ENCODE results near the gene ATOX1. TPM values are rescaled to one million over a fixed set of nuclear protein-coding genes. Genes with fewer than 3 reads are reported as not detected.

Gene ATOX1
- total and polyA plus RNA-seq, 10 of the 15 experiments (the other 5 are each of a cell fraction or from before 2014, with no cell fraction given) = 130 to 642 (median 245) TPM

GRCh38 chr5:151772029-151772845 lies 13.8 kb upstream of the ATOX1 start (continued):
- peak; percentile 5; the same call in 1 of the 2 replicates for TF ChIP-seq POLR2AphosphoS2 (IDR thresholded peaks at IDR 0.05; ENCODE audit: low read depth, low read length)
- TF ChIP-seq BCLAF1 (IDR thresholded peaks at IDR 0.05) = no peak
- no peak for TF ChIP-seq NFYA (IDR thresholded peaks at IDR 0.05; ENCODE audit: borderline replicate concordance, low read depth, low read length)
- peak; percentile 22; the same call in 1 of the 2 replicates for TF ChIP-seq MAX (IDR thresholded peaks at IDR 0.05; ENCODE audit: low read depth, low read length)
- no peak for TF ChIP-seq NFXL1 (IDR thresholded peaks at IDR 0.05; ENCODE audit: borderline replicate concordance)
- no peak for TF ChIP-seq STAT1 (conservative IDR thresholded peaks at IDR 0.05)
- TF ChIP-seq SMARCA5 (IDR thresholded peaks at IDR 0.05) = peak; percentile 85; the same call in 1 of the 2 replicates
- peak; percentile 40; the same call in 1 of the 2 replicates for TF ChIP-seq MLLT1 (IDR thresholded peaks at IDR 0.05)
- no peak for TF ChIP-seq ZBTB40 (IDR thresholded peaks at IDR 0.05; ENCODE audit: borderline replicate concordance)
- TF ChIP-seq STAT3 (IDR thresholded peaks at IDR 0.05; ENCODE audit: low read depth, low read length) = no peak
- no peak for TF ChIP-seq JUNB (IDR thresholded peaks at IDR 0.05)
- TF ChIP-seq, protein P1, sequence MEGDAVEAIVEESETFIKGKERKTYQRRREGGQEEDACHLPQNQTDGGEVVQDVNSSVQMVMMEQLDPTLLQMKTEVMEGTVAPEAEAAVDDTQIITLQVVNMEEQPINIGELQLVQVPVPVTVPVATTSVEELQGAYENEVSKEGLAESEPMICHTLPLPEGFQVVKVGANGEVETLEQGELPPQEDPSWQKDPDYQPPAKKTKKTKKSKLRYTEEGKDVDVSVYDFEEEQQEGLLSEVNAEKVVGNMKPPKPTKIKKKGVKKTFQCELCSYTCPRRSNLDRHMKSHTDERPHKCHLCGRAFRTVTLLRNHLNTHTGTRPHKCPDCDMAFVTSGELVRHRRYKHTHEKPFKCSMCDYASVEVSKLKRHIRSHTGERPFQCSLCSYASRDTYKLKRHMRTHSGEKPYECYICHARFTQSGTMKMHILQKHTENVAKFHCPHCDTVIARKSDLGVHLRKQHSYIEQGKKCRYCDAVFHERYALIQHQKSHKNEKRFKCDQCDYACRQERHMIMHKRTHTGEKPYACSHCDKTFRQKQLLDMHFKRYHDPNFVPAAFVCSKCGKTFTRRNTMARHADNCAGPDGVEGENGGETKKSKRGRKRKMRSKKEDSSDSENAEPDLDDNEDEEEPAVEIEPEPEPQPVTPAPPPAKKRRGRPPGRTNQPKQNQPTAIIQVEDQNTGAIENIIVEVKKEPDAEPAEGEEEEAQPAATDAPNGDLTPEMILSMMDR (IDR thresholded peaks at IDR 0.05 in 2 of 3, conservative IDR thresholded peaks at IDR 0.05 in 1 of 3; ENCODE audit: control insufficient read depth in 2 of 3, extremely low read depth in 1 of 3, insufficient read depth in 1 of 3, low read depth in 3 of 3, low read length in 3 of 3) = no peak
- TF ChIP-seq BMI1 (IDR thresholded peaks at IDR 0.05; ENCODE audit: borderline replicate concordance) = no peak
- peak; percentile 90 for TF ChIP-seq POLR2A (IDR thresholded peaks at IDR 0.05; ENCODE audit: low read depth, low read length)
- no peak for TF ChIP-seq CREM (IDR thresholded peaks at IDR 0.05; ENCODE audit: low read depth)
- peak in 1 of 2 experiments; percentile 51; a peak in 1 of 3 replicates for TF ChIP-seq EGR1 (IDR thresholded peaks at IDR 0.05; ENCODE audit: borderline replicate concordance in 1 of 2, low read depth in 2 of 2, low read length in 2 of 2)
- TF ChIP-seq MXI1 (IDR thresholded peaks at IDR 0.05; ENCODE audit: low read depth, low read length) = no peak
